ENCODE data around the gene MUC5B.

DNA sequence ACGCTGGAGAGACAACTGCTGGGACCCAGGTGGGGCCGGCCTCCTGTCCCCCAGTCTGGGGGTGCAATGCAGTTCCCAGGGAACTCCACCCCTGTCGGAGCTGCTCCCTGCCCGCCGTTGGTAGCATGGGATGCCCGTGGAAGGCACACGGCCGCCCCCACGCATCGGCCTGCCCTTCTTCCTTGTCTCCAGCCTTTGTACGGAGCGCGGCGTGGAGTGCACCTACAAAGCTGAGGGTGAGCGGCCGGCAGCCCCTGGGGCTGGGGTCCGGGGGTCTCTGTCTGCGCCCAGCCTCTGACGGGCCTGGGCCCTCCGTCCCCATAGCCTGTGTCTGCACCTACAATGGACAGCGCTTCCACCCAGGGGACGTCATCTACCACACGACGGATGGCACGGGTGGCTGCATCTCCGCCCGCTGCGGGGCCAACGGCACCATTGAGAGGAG is 41.9 kb upstream of the MUC5B start:
- TF ChIP-seq, protein P1, sequence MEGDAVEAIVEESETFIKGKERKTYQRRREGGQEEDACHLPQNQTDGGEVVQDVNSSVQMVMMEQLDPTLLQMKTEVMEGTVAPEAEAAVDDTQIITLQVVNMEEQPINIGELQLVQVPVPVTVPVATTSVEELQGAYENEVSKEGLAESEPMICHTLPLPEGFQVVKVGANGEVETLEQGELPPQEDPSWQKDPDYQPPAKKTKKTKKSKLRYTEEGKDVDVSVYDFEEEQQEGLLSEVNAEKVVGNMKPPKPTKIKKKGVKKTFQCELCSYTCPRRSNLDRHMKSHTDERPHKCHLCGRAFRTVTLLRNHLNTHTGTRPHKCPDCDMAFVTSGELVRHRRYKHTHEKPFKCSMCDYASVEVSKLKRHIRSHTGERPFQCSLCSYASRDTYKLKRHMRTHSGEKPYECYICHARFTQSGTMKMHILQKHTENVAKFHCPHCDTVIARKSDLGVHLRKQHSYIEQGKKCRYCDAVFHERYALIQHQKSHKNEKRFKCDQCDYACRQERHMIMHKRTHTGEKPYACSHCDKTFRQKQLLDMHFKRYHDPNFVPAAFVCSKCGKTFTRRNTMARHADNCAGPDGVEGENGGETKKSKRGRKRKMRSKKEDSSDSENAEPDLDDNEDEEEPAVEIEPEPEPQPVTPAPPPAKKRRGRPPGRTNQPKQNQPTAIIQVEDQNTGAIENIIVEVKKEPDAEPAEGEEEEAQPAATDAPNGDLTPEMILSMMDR (conservative IDR thresholded peaks at IDR 0.05 in 1 of 2, IDR thresholded peaks at IDR 0.05 in 1 of 2; ENCODE audit: low read depth in 1 of 2, low read length in 2 of 2), result no peak
- TF ChIP-seq EZH2 (IDR thresholded peaks at IDR 0.05; ENCODE audit: low read length, missing control alignments), result no peak
